Left hindlimb (tissue), 1 donor: Measurements from ENCODE around the gene RNF113B.

Experiments used
- DNase-seq: peaks from one replicate; pipeline ENCODE4 v3.0.0-alpha.2; 2018

Gene RNF113B

DNA sequence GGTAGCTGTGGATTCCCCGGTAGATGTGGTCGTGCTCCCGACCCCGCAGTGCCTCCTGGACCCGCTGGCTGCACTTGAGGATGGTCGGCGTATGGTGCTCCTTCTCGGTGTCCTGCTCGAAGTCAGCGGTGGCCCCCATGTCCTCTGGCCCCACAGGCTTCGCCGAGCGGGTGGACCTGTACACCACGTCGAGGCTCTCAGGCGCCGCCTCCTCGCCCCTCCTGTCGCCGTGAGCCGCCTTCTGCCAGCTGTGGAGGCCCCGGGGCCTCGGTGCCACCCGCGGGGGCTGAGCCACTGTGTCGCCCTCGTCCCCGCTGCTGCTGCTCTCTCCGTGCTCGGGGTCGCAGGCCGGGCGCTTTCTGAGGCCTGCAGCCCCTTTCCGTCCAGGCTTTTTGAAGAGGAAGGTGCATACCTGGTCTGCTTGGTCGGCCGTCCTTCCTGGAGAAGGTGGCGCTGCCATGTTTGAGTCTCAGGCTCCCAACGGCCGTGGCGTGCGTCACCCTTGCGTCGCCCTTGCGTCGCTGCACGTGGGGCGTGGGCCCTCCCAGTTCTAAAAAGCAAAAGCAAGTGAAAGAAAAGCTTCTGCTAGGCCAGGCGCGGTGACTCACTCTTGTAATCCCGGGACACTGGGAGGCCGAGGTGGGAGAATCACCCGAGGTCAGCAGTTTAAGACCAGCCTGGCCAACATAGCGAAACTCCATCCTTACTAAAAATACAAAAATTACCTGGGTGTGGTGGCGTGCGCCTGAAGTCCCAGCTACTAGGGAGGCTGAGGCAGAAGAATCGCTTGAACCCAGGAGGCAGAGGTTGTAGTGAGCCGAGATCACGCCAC is at the start of gene RNF113B:
RNF113B (minus strand) TSS at position 493 of the 832 bp plus-strand sequence; CDS start at position 460, 33 bp downstream.
- no peak for DNase-seq

DNA sequence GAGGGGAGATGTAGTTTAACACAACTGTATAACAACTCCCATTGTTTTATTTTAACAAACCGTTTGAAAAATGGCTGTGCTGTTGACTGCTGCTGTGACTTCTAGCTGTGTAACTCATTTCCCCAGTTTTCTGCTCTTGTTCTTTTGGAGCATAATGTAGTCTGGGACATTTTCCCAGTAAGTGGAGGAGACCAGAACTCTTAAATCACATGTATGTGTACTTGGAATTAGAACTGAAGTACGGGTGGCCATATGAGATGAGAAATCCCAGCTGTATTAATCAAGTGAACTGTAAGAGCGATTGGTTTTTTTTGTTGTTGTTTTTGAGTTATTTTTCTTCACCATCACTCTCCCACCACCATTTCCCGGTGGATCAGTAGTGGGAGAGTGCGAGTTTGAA is 49.4 kb upstream of the RNF113B start:
- no peak for DNase-seq

DNA sequence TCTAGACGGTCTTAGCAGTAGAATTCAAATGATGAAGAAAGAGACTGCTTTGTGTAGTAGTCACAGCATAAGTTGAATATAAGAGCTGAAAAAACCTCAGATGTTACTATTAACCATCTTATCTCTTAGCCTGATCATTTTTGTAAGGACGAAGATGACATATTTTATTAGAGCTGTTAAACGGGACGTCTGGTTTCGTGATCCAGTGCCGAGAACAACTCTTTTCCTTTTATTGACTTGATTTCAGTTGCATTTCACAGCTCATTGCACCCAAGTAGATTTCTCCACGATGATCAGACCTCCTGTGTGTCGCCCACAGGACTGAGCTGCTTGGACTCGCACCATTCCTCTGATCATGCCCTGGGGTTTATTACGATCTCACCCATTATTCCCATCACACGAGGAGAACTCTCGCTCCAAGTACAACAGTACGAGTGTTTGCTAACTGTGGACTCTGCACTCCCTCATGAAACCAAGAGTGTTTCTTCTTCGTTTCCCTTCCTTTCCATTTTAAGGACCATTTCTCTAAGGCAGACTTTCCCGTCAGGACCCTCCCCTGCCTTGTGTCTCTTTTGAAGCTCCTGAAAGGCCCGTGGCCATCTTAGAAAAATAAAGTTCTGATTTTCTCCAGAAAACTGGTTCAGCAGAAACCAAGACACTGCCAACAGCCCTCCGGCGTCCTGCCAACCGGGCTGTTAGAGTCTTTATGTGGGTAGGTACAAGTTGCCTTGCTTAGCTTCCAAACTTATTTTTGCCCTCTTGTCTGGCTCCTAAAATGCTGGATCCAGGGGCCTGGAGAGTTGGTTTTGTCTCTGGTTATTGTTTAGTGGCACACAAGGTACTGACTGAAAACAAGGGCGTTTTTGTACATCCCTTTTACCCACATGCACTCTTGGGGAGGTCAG is 48.2 kb upstream of the RNF113B start:
- DNase-seq, result no peak

DNA sequence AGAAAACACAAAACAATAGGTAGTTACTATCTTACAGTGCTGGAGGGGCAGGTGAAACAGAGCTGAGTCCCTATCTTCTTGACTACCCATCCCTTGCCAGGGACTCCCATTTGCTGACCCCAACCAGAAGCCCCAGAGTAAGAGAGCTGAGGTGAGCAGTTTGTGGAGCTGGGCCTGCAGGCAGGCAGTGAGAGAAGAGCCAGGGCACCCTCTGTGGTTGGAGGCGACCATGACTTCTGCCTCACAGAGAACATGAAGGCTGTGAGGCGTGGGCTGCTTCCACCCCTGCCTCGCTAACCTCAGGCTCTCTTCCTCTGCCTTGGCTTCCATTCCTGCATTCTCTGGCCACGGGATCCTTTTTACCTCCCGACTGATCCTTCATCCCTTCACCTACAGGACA is 47.5 kb upstream of the RNF113B start:
- DNase-seq, result no peak

DNA sequence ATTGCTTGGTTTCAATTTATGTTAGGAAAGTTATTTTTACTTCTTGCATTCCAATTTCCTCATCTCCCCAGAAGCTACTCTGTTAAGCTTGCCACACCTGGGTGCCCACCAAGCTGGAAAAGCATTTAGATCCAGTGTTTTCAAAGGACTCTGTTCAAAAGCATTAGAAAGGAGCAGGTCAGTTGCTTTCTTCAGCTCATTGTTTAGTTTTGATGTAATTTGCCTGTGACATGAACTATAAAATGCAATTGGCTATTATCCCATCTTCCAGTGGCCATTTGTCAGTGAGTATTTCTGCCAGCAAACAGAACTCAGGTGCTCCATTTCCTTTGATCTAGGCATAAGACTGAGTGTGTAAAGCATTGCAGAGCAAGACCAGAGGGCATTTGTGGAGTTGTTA is 46.7 kb upstream of the RNF113B start:
- DNase-seq, result no peak

DNA sequence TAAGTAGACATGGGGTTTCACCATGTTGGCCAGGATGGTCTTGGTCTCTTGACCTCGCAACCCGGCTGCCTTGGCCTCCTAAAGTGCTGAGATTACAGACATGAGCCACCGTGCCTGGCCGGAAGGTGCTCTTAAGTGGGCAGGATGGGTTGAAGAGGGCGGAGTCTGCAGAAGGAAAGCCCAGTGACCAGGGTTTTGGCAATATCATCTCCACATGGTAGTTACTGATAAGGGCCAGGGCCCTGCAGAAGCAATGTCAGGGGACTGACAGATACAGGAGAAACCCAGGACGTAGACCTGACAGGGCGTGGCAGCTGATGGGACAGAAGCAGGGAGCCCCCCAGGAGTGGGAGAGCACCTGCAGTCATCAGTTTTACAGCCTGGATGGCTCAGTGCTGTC is 45.7 kb upstream of the RNF113B start:
- DNase-seq, result no peak

DNA sequence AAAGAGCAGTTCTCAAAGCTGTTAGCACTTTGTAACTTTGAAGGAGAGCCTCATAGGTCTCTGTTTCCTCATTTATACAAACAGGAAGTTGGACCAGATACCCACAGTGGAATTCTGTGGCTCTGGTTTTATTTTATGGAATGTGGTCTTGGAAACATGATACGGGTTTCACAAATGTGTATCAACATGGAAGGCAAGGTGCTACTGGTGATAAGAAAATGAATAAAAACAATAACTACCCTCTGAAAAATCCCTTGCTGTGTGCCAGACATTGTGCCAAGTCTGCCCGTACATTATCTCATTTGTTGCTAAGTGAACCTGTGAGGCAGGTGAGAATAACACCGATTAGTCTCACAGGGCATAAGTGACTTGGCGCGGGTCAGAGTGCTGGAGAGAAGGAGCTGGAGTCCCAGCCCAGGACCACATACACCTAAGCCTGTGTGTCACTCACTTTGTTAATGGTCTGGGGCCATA is 45.0 kb upstream of the RNF113B start:
- no peak for DNase-seq

DNA sequence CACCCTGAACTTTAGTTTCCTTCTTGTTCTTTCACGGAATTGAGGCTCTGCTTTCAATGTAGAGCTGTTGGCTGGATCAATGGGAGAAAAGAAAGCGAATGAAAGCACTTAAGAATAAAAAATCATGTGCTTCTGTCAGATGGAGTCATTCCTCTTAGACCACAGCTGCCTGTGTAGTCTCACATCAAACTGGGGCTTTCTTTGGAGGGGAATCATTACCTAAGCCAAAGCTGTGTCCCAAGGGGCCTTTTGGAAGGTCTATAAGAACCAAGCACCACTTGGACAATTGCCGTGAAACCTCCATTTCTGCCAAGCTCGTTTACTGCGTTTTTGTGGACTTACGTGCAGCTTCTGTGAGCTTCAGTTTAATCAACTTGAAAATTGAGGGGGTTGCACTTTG is 44.2 kb upstream of the RNF113B start:
- peak; percentile 51 for DNase-seq

DNA sequence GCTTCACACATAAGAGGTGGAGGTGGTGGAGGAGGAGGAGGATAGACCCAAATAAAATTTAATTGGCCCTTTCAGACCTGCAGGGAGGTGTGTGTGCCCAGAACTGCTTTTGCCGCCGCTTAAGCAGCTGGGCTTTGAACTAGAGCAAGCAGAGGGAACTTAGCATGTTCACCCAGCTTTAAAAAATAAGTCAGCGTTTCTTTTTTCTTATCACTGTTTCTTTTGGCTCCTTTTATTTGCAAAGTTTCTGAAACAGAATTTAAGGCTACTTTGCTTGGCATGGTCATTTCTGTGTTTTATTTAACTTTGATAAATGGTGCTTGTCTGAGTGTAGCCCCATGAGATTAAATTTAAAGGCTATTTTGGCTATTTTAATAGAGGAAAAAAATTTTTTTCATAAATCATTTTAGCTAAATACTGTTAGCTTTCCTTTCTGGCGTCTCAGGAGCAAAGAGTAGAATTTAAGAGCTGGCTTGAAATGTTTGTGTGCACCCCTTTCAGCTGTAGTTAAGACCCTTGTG is 43.3 kb upstream of the RNF113B start:
- no peak for DNase-seq

DNA sequence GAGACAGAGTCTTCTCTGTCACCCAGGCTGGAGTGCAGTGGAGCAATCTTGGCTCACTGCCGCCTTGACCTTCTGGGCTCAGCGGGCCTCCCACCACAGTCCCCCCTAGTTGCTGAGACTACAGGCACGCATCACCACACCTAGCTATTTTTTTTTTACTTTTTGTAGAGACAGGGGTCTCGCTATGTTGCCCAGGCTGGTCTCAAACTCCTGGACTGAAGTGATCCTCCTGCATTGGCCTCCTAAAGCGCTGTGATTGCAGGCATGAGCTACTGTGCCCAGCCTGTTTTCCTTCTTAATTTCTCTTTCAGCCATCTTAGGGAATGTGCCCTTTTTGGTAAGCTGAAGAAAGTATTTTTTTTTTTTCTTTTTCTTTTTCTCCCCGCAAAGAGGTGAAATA is 42.6 kb upstream of the RNF113B start:
- DNase-seq, result no peak

DNA sequence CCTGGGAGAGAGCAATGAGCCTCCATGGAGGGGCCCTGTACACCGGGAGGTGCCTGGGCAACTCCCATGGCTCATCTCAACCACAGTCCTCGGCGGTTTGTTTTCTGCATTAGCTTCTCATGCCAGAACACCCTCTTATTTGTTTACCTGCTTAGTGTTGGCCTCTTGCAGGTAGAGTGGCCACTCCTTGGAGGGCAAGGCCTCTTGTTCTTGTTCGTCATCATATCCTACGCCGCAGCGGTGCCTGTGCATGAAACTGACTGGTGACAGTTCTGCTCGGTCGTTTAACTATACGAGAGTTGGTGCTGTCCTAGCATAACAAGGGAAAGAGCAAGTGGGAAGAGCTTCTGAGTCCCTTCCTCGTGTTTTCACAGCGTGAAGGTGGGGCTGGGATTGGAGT is 40.5 kb upstream of the RNF113B start:
- DNase-seq, result no peak

DNA sequence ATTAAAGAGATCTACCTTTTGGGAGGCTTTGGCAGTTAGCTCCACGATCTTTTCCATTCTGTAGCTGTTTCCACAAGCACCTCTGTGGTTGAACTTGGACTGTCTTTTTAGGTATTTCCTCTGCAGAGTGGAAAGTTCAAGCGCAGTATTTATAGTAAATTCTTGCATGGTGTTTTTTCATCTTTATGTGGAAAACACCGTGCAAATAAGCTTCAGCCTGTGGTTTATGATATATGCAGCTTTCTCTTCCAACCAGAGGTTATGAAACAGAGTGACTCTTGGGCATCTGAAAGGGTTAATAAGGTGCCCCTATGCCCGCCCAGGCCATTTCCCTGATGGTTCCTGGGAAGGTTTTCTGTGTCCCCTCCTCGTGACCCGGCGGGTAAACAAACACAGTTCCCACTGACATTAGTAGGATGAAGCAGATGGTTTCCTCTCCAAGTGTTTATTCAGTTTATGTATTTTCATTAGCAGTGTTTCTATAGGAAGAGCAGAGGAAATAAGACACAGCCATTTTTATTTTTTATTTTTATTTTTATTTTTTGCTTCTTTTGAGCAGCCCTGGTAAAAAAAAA is 39.7 kb upstream of the RNF113B start:
- no peak for DNase-seq

DNA sequence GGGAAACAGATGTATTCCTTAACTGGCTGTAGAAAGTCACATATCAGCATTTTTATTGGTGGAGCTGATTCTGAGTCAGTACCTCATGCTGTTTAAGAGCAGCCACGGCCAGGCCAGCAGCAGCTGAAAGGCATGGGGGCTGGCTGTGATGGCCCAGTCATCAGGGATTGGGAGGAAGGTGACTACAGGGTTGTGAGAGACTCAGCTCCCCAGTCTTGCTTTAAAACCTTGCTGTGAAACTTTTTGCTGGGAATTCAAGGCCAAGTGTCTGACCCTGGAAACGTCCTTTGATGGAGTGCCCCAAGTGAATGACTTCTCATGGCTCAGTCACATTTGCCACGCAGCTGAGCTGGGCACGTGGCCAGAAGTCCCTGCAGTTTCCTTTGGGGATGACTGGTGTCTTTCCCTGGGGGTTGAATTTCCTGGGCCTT is 39.1 kb upstream of the RNF113B start:
- no peak for DNase-seq

DNA sequence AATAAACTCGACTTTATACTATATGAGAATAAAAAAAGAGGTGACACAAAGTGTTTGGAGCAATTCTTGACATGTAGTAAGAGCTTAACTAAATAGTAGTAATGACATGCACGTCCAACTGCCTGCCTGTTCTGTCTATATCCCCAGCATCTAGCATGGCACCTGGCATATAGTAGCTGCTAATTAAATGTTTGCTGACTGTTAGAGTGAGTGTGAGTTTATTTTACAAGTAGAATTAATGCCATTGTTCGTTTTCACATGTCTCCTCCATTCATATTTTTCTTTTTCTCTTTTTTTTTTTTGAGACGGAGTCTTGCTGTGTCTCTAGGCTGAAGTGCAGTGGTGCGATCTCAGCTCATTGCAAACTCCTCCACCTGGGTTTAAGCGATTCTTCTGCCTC is 38.4 kb upstream of the RNF113B start:
- DNase-seq, result no peak

DNA sequence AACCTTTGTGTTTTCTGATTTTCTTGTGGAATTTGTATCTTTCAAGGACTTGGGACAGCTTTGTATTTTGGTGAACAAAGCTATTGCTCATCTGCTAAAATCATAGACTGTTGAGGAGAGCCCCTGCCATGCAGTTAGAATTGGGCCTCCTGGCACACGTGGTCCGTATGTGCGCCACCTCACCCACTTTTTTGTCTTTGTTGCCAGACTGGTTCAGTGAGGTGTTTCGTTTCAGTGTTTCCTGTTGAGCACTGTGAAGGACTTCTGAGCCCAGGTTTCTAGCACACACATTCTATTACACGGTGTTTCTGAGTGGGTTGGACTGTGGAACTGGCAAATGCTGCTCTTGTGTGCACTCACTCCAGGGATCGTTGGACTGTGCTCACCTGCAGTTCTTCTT is 37.6 kb upstream of the RNF113B start:
- no peak for DNase-seq

DNA sequence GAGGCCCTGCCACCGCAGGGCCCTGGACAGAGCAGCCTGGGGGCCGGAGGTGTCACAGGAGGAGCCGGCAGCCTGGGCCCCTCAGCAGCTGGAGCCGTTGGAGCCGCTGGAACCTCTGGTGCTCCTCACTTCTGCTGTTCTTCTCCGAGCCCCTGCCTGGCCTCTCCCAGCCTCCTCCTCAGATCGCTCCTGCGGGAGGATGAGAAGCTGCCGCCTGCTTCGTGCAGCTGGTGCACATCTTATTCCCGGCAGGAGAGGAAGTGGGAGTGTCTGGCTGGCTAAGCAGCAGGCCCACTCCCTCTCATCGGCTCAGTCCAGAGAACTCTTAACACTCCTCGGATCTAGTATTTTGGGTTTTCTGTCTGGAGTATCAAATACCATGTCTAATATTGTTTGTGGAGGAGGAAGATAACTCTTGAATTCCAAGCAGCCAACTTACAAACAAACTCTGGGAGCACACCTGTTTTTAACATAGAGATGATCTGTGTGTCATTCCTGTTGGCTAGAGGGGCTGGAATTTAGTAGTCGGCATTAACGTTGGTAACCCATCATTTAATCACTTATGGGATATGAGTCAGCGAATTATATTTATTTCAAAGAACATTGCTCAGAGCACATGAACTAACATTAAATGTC is 37.1 kb upstream of the RNF113B start:
- peak; percentile 81 for DNase-seq

DNA sequence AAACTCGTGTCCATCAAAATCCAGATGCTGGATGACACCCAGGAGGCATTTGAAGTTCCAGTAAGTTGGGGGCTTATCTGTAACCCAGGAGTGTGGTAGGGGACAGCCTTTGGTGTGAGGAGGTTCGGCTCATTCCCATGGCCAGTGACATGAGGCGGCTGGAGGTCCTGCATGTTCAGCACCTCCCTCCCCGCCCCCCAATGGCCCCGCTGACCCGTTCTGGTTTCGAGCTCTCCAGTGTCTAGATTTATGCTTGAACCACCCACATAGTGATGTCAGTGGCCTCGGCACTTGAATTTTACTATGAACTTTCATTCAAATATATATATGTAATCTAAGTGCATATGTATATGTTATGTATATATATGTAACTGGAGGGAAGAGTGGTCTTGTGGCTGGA is 36.3 kb upstream of the RNF113B start:
- DNase-seq, result no peak

DNA sequence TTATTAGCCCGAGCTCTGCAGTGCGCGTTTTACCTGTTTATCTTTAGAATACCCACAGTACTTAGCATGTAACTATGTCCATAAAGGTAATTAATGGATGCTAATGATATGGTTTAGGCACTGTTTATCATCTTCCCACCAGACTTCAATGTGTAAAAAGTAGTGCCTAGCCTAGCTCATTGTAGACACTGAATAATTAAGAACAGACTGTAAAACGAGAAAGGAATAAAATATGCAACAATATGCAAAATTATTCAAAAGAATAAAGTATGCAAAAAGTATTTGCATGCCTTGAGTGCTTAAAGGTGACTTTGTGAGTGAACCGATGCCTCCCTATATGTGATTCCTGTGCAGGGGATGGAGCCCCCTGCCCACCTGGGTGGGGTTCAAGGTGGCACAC is 35.7 kb upstream of the RNF113B start:
- DNase-seq, result no peak

DNA sequence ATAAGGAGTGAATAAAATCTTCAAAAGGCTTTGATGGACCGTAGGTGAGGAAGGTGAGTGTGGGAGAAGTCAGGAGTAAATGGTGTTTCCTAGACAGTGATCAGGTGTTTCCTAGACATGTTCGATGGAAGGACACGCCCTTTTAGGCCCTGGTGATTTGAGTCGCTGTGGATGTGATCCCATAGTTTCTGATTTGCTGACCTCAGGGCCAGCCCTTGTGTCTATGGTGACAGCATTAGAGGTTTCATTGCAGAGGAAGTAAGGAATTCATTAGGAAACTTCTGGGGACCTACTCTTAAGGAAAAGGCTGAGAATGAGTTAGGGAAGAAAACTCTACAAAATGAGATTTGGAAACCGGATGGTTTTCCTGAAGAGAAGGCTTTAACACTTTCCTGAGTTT is 31.5 kb upstream of the RNF113B start:
- no peak for DNase-seq

DNA sequence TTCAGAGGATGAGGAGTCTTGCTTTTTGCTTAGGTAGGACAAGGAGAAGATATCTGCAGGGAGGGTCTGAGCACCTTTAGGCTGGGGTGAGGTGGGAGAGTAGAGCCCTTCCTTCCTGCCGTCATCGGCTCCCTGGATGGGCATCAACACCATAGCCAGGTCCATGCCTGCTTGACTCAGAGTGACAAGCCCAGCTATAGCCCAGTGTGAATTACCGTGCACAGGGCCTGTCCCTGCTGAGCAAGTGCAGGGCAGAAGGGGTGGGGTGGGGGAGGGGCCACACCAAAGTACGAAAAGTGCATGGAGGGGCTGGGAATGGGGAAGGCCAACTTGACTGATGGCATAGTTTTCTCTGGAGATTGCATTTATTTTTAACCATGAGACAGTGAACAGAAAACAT is 30.3 kb upstream of the RNF113B start:
- no peak for DNase-seq

DNA sequence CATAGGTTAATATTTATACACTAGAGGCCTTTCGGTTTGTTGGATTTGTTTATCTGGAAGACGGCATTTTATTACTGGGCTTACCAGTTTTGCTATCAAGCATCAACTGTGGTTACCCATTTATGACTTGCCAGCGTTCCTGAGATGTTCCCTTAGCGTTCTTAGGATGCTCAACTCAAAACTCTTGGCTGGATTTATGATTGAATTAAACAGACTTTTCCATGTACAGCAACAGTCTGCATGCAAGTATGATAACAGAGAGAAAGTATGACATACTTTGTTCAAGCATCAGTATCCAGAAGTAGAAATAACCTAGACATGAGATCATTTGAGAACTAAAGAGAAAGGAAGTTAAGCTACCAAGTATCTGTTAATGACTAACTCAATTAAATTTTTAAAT is 29.9 kb upstream of the RNF113B start:
- DNase-seq, result no peak

DNA sequence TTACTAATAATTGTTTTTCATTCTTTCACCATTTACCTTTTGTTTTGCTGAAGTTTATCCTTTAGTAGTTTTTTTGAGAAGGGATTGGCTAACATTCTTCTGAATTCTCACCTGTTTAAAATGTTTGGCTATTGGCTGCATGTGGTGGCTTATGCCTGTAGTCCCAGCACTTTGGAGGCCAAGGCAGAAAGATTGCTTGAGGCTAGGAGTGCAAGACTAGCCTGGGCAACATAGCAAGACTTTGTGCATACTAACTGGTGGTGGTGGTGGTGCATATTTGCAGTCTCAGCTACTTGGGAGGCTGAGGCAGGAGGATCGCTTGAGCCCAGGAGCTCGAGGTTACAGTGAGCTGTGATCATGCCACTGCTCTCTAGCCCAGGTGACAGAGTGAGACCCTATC is 27.5 kb upstream of the RNF113B start:
- DNase-seq, result no peak
